Measurements from ENCODE around the gene DSP.

DNA sequence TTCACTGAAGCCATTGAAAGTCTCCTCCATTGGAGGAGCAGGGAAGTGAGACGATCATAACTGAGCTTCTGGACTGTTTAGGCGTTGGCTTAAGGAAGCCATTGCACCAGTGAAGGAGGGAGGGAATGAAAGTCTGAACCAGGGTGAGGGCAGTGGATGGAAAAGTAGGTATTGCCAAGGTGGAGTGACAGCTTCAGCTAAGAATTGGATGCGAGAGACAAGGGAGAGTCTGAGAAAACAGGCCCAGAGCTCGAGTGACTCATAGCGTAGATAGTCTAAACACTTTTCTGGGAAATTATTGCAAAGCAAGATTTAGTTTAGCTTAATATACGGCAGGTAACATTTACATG, 4.5 kb downstream of the DSP start:
- TF ChIP-seq, protein P1, sequence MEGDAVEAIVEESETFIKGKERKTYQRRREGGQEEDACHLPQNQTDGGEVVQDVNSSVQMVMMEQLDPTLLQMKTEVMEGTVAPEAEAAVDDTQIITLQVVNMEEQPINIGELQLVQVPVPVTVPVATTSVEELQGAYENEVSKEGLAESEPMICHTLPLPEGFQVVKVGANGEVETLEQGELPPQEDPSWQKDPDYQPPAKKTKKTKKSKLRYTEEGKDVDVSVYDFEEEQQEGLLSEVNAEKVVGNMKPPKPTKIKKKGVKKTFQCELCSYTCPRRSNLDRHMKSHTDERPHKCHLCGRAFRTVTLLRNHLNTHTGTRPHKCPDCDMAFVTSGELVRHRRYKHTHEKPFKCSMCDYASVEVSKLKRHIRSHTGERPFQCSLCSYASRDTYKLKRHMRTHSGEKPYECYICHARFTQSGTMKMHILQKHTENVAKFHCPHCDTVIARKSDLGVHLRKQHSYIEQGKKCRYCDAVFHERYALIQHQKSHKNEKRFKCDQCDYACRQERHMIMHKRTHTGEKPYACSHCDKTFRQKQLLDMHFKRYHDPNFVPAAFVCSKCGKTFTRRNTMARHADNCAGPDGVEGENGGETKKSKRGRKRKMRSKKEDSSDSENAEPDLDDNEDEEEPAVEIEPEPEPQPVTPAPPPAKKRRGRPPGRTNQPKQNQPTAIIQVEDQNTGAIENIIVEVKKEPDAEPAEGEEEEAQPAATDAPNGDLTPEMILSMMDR (IDR thresholded peaks at IDR 0.05): no peak
- TF ChIP-seq, protein P2, sequence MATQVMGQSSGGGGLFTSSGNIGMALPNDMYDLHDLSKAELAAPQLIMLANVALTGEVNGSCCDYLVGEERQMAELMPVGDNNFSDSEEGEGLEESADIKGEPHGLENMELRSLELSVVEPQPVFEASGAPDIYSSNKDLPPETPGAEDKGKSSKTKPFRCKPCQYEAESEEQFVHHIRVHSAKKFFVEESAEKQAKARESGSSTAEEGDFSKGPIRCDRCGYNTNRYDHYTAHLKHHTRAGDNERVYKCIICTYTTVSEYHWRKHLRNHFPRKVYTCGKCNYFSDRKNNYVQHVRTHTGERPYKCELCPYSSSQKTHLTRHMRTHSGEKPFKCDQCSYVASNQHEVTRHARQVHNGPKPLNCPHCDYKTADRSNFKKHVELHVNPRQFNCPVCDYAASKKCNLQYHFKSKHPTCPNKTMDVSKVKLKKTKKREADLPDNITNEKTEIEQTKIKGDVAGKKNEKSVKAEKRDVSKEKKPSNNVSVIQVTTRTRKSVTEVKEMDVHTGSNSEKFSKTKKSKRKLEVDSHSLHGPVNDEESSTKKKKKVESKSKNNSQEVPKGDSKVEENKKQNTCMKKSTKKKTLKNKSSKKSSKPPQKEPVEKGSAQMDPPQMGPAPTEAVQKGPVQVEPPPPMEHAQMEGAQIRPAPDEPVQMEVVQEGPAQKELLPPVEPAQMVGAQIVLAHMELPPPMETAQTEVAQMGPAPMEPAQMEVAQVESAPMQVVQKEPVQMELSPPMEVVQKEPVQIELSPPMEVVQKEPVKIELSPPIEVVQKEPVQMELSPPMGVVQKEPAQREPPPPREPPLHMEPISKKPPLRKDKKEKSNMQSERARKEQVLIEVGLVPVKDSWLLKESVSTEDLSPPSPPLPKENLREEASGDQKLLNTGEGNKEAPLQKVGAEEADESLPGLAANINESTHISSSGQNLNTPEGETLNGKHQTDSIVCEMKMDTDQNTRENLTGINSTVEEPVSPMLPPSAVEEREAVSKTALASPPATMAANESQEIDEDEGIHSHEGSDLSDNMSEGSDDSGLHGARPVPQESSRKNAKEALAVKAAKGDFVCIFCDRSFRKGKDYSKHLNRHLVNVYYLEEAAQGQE (IDR thresholded peaks at IDR 0.05; ENCODE audit: insufficient read depth in 1 of 2, low read depth in 2 of 2, low read length in 1 of 2): no peak
- TF ChIP-seq POLR2AphosphoS5 (IDR thresholded peaks at IDR 0.05; ENCODE audit: low read depth, low read length) (no peak), SIN3A (IDR thresholded peaks at IDR 0.05; ENCODE audit: borderline replicate concordance, insufficient read depth, low read depth, low read length) (no peak)

Data from Panc1 (cell line).